Measurements from ENCODE around the gene FBXL7. TPM values are rescaled to one million over a fixed set of nuclear protein-coding genes. Genes with fewer than 3 reads are reported as not detected.

Gene FBXL7
- total and polyA plus RNA-seq, 2 experiments from 2014 or later, result 4.5 to 15.2 TPM

DNA sequence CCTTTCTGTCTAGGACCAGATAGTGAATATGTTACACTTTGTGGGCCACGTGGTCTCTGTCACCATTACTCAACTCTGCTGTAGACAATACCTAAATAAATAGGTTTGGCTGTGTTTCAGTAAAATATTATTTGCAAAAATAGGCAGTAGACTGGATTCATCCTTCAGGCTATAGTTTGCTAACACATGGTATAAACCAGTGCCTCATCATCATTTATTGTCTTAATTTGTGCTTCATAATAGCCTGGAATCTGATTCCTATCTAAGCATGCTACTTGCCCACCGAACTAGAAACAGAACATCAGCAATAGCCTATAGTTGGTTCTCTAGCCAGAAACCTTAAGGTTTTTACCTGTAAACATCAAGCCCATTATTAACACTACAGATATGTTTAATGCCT, 215.6 kb downstream of the FBXL7 start:
- H3K27ac ChIP-seq (ENCODE audit: low read depth), result no peak overlapping the region; the same call in 1 of the 2 replicates
- no peak overlapping the region for H2AFZ ChIP-seq
- H3K27ac Mint-ChIP-seq, result no peak overlapping the region
- DNase-seq (ENCODE audit: low spot score), result no peak
- H3F3A ChIP-seq (replicated peaks; ENCODE audit: low read depth), result no peaks in the 10 kb centered on the region
- H3K36me3 Mint-ChIP-seq (ENCODE audit: low read depth), result 0 out of 3 replicates have a peak, but pooled peaks cover 2% of the 10 kb centered on the region
- H3K4me3 ChIP-seq, result no peak overlapping the region
- peaks cover 9% of the 10 kb centered on the region; the same call in 1 of the 2 replicates for H3K9me2 ChIP-seq (ENCODE audit: insufficient read depth)
- no peak for ATAC-seq
- H3K36me3 ChIP-seq (ENCODE audit: insufficient read depth), result no peaks in the 10 kb centered on the region
- no peak overlapping the region for H3K4me2 ChIP-seq
- peaks cover 3% of the 10 kb centered on the region for H3K27me3 Mint-ChIP-seq (ENCODE audit: insufficient read depth, low read depth, poor library complexity)
- H3K27me3 ChIP-seq (ENCODE audit: insufficient read depth), result no peaks in the 10 kb centered on the region
- peaks cover 22% of the 10 kb centered on the region for H3K79me2 ChIP-seq (replicated peaks; ENCODE audit: insufficient read depth)
- no peaks in the 10 kb centered on the region for H4K20me1 ChIP-seq (replicated peaks; ENCODE audit: insufficient read depth)
- no peaks in the 10 kb centered on the region for H3K9me3 Mint-ChIP-seq
- TF ChIP-seq ZNF331 (CRISPR knock-in tag; IDR thresholded peaks at IDR 0.05; ENCODE audit: low read depth) (no peak), POLR2AphosphoS5 (IDR thresholded peaks at IDR 0.05; ENCODE audit: low read depth) (no peak)
- peaks cover 35% of the 10 kb centered on the region for H3K4me1 Mint-ChIP-seq
- H3K4me3 Mint-ChIP-seq, result no peak overlapping the region
- H3K4me1 ChIP-seq (ENCODE audit: insufficient read depth), result peaks cover 37% of the 10 kb centered on the region

DNA sequence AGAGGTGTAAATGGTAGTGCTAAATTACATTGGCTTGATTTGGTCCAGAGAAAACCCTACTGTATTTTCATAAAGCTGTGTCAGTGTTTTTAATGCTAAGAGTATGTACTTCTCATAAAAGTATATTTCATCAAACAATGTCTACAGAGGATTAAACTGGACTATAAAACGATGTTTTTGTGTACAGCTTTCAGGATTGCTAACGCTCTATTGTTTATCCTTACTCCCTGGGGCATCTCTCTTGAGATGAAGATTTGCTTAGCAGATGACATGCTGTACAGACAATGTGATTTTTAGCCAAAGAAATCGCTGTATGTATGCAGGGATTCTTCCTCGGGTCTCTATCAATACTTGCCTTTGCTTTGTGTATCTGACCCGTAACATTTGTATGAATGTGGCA, 216.0 kb downstream of the FBXL7 start:
- no peak overlapping the region for H3K4me2 ChIP-seq
- TF ChIP-seq, protein P1, sequence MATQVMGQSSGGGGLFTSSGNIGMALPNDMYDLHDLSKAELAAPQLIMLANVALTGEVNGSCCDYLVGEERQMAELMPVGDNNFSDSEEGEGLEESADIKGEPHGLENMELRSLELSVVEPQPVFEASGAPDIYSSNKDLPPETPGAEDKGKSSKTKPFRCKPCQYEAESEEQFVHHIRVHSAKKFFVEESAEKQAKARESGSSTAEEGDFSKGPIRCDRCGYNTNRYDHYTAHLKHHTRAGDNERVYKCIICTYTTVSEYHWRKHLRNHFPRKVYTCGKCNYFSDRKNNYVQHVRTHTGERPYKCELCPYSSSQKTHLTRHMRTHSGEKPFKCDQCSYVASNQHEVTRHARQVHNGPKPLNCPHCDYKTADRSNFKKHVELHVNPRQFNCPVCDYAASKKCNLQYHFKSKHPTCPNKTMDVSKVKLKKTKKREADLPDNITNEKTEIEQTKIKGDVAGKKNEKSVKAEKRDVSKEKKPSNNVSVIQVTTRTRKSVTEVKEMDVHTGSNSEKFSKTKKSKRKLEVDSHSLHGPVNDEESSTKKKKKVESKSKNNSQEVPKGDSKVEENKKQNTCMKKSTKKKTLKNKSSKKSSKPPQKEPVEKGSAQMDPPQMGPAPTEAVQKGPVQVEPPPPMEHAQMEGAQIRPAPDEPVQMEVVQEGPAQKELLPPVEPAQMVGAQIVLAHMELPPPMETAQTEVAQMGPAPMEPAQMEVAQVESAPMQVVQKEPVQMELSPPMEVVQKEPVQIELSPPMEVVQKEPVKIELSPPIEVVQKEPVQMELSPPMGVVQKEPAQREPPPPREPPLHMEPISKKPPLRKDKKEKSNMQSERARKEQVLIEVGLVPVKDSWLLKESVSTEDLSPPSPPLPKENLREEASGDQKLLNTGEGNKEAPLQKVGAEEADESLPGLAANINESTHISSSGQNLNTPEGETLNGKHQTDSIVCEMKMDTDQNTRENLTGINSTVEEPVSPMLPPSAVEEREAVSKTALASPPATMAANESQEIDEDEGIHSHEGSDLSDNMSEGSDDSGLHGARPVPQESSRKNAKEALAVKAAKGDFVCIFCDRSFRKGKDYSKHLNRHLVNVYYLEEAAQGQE (IDR thresholded peaks at IDR 0.05; ENCODE audit: unreplicated experiment), result no peak
- TF ChIP-seq CREB1 (CRISPR knock-in tag; IDR thresholded peaks at IDR 0.05; ENCODE audit: low read depth) (no peak), STAT1 (IDR thresholded peaks at IDR 0.05; ENCODE audit: unreplicated experiment) (no peak), ZNF114 (CRISPR knock-in tag; IDR thresholded peaks at IDR 0.05) (no peak), POLR2AphosphoS5 (IDR thresholded peaks at IDR 0.05; ENCODE audit: low read depth) (no peak), EZH2phosphoT487 (IDR thresholded peaks at IDR 0.05; ENCODE audit: unreplicated experiment) (no peak), ZNF331 (CRISPR knock-in tag; IDR thresholded peaks at IDR 0.05; ENCODE audit: low read depth) (no peak), EZH2 (IDR thresholded peaks at IDR 0.05; ENCODE audit: low read depth, unreplicated experiment) (no peak)
- TF ChIP-seq, protein P2, sequence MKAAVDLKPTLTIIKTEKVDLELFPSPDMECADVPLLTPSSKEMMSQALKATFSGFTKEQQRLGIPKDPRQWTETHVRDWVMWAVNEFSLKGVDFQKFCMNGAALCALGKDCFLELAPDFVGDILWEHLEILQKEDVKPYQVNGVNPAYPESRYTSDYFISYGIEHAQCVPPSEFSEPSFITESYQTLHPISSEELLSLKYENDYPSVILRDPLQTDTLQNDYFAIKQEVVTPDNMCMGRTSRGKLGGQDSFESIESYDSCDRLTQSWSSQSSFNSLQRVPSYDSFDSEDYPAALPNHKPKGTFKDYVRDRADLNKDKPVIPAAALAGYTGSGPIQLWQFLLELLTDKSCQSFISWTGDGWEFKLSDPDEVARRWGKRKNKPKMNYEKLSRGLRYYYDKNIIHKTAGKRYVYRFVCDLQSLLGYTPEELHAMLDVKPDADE (IDR thresholded peaks at IDR 0.05), result no peak
- TF ChIP-seq, protein P3, sequence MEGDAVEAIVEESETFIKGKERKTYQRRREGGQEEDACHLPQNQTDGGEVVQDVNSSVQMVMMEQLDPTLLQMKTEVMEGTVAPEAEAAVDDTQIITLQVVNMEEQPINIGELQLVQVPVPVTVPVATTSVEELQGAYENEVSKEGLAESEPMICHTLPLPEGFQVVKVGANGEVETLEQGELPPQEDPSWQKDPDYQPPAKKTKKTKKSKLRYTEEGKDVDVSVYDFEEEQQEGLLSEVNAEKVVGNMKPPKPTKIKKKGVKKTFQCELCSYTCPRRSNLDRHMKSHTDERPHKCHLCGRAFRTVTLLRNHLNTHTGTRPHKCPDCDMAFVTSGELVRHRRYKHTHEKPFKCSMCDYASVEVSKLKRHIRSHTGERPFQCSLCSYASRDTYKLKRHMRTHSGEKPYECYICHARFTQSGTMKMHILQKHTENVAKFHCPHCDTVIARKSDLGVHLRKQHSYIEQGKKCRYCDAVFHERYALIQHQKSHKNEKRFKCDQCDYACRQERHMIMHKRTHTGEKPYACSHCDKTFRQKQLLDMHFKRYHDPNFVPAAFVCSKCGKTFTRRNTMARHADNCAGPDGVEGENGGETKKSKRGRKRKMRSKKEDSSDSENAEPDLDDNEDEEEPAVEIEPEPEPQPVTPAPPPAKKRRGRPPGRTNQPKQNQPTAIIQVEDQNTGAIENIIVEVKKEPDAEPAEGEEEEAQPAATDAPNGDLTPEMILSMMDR (conservative IDR thresholded peaks at IDR 0.05; ENCODE audit: low read depth in 2 of 2), result no peak

More for the DNA sequence above, 216.0 kb downstream of the FBXL7 start:
- Mint-ChIP-seq H3K4me1 (peaks cover 37% of the 10 kb centered on the region), H3K36me3 (ENCODE audit: low read depth) (0 out of 3 replicates have a peak, but pooled peaks cover 1% of the 10 kb centered on the region), H3K27me3 (ENCODE audit: insufficient read depth, low read depth, poor library complexity) (peaks cover 3% of the 10 kb centered on the region), H3K9me3 (no peaks in the 10 kb centered on the region), H3K4me3 (no peak overlapping the region), H3K27ac (peak overlapping the region; percentile 7; the same call in 1 of the 2 replicates)
- no peaks in the 10 kb centered on the region for H3K36me3 ChIP-seq (ENCODE audit: insufficient read depth)
- no peak overlapping the region for H2AFZ ChIP-seq
- DNase-seq (ENCODE audit: low spot score) (no peak), ATAC-seq (no peak)
- no peak overlapping the region for H3K4me3 ChIP-seq
- no peaks in the 10 kb centered on the region for H3K27me3 ChIP-seq (ENCODE audit: insufficient read depth)
- no peak overlapping the region; the same call in 1 of the 2 replicates for H3K27ac ChIP-seq (ENCODE audit: low read depth)
- H3F3A ChIP-seq (replicated peaks; ENCODE audit: low read depth), result no peaks in the 10 kb centered on the region
- no peaks in the 10 kb centered on the region for H4K20me1 ChIP-seq (replicated peaks; ENCODE audit: insufficient read depth)
- peaks cover 20% of the 10 kb centered on the region for H3K79me2 ChIP-seq (replicated peaks; ENCODE audit: insufficient read depth)
- peaks cover 40% of the 10 kb centered on the region for H3K4me1 ChIP-seq (ENCODE audit: insufficient read depth)
- H3K9me2 ChIP-seq (ENCODE audit: insufficient read depth), result peaks cover 5% of the 10 kb centered on the region; the same call in 1 of the 2 replicates
